IMR-90 (cell line): Measurements from ENCODE around the gene PYGM. TPM values are rescaled to one million over a fixed set of nuclear protein-coding genes. Genes with fewer than 3 reads are reported as not detected.

Experiments used
- ATAC-seq: fragments of 200-7000 bp; cut with Tn5 transposase; 2 replicates; pipeline ENCODE4 v1.9.1; 2020; ENCODE audit warnings: low read depth, mild to moderate bottlenecking, moderate library complexity
- BruUV-seq: library from RNA; stranded (reverse); fragments of 400-500 nt; replicated peaks from 2 replicates; lab custom pipeline; 2021; lab: Mats Ljungman, UMichigan
- CTCF ChIA-PET: fragments of 300-600 bp; formaldehyde crosslinking; extraction: SDS; loops from one replicate; lab custom pipeline; 2021; ENCODE audit warnings: antibody characterized with exemption; lab: Yijun Ruan, JAX
- POLR2A ChIA-PET: fragments of 300-600 bp; sonication (Branson Sonifier 250); formaldehyde crosslinking; loops from one replicate; lab custom pipeline; 2022; ENCODE audit warnings: antibody characterized with exemption; ENCODE audit not compliant: unreplicated experiment; lab: Charles Lee
- DNase-seq: peaks from one replicate; pipeline ENCODE4 v3.0.0; 2013
- H2AFZ ChIP-seq: replicated peaks from 2 replicates; pipeline ENCODE3; 2013; ENCODE audit warnings: low read length, mild to moderate bottlenecking; ENCODE audit not compliant: poor library complexity
- H2AK5ac ChIP-seq: 2 replicates; pipeline ENCODE4 v1.6.1; 2013; ENCODE audit warnings: low read depth, low read length, inconsistent platforms
- H2AK9ac ChIP-seq: replicated peaks from 2 replicates; pipeline ENCODE3; 2013; ENCODE audit warnings: mild to moderate bottlenecking, low read depth, low read length, moderate library complexity; ENCODE audit not compliant: poor library complexity
- H2BK120ac ChIP-seq: 2 replicates; pipeline ENCODE4 v1.6.1; 2013; ENCODE audit warnings: low read depth, low read length, inconsistent platforms
- H2BK15ac ChIP-seq: 3 replicates; pipeline ENCODE4 v1.6.1; 2013; ENCODE audit warnings: low read depth, low read length, inconsistent platforms
- H2BK20ac ChIP-seq: 2 replicates; pipeline ENCODE4 v1.6.1; 2013; ENCODE audit warnings: low read depth, mild to moderate bottlenecking, inconsistent platforms, low read length, moderate library complexity
- H2BK5ac ChIP-seq: 2 replicates; pipeline ENCODE4 v1.6.1; 2013; ENCODE audit warnings: mild to moderate bottlenecking, low read depth, low read length, inconsistent platforms; ENCODE audit not compliant: poor library complexity, severe bottlenecking
- H3K14ac ChIP-seq: replicated peaks from 2 replicates; pipeline ENCODE4 v1.6.1; 2013; ENCODE audit warnings: low read depth, low read length, inconsistent platforms
- H3K18ac ChIP-seq: 2 replicates; pipeline ENCODE4 v1.6.1; 2013; ENCODE audit warnings: low read depth, low read length, control low read depth
- H3K23ac ChIP-seq: 2 replicates; pipeline ENCODE4 v1.6.1; 2013; ENCODE audit warnings: low read depth, low read length, inconsistent platforms
- H3K27ac ChIP-seq: 2 replicates; pipeline ENCODE4 v1.5.1; 2013; ENCODE audit warnings: mild to moderate bottlenecking, control low read depth, low read length; ENCODE audit not compliant: insufficient read depth
- H3K27me3 ChIP-seq: 2 replicates; pipeline ENCODE4 v1.6.1; 2013; ENCODE audit warnings: low read length; ENCODE audit not compliant: control insufficient read depth, insufficient read depth
- H3K36me3 ChIP-seq: 2 replicates; pipeline ENCODE4 v1.6.1; 2013; ENCODE audit warnings: low read length, mixed read lengths; ENCODE audit not compliant: control insufficient read depth, insufficient read depth
- H3K4ac ChIP-seq: 2 replicates; pipeline ENCODE4 v1.6.1; 2013; ENCODE audit warnings: low read depth, low read length, inconsistent platforms
- H3K4me1 ChIP-seq: 2 replicates; pipeline ENCODE4 v1.6.1; 2013; ENCODE audit warnings: low read length, mixed read lengths; ENCODE audit not compliant: control insufficient read depth, insufficient read depth
- H3K4me2 ChIP-seq: 2 replicates; pipeline ENCODE4 v1.6.1; 2013; ENCODE audit warnings: low read depth, mild to moderate bottlenecking, control low read depth, low read length, moderate library complexity
- H3K4me3 ChIP-seq: 2 replicates; pipeline ENCODE4 v1.5.1; 2013; ENCODE audit warnings: low read depth, mild to moderate bottlenecking, control low read depth, low read length, moderate library complexity; ENCODE audit not compliant: insufficient read depth
- H3K56ac ChIP-seq: 2 replicates; pipeline ENCODE4 v1.6.1; 2013; ENCODE audit warnings: low read length, inconsistent platforms; ENCODE audit not compliant: insufficient read depth; ENCODE audit errors: extremely low read depth
- H3K79me1 ChIP-seq, 2 experiments: 2 replicates each; pipeline ENCODE4 v1.6.1; 2013; ENCODE audit warnings: low read length in 2 of 2, inconsistent platforms in 1 of 2, low read depth in 1 of 2
- H3K9ac ChIP-seq: 2 replicates; pipeline ENCODE4 v1.6.1; 2013; ENCODE audit warnings: low read depth, low read length, control low read depth
- H3K9me1 ChIP-seq: 2 replicates; pipeline ENCODE4 v1.6.1; 2013; ENCODE audit warnings: low read length, inconsistent platforms; ENCODE audit not compliant: insufficient read depth
- H3K9me3 ChIP-seq: 2 replicates; pipeline ENCODE4 v1.6.1; 2013; ENCODE audit warnings: low read length; ENCODE audit not compliant: control insufficient read depth, insufficient read depth
- H4K20me1 ChIP-seq: 2 replicates; pipeline ENCODE4 v1.6.1; 2013; ENCODE audit warnings: low read length, inconsistent platforms; ENCODE audit not compliant: insufficient read depth
- H4K5ac ChIP-seq: 2 replicates; pipeline ENCODE4 v1.6.1; 2013; ENCODE audit warnings: mild to moderate bottlenecking, low read depth, low read length, control low read depth
- H4K8ac ChIP-seq, 2 experiments: 2 replicates each; pipeline ENCODE4 v1.6.1; 2013; ENCODE audit warnings: low read depth in 2 of 2, low read length in 2 of 2, control low read depth in 1 of 2, inconsistent platforms in 1 of 2
- H4K91ac ChIP-seq: 2 replicates; pipeline ENCODE4 v1.6.1; 2013; ENCODE audit warnings: low read depth, low read length, inconsistent platforms; ENCODE audit not compliant: insufficient read depth
- CTCF ChIP-seq: conservative IDR thresholded peaks from 2 replicates; pipeline ENCODE4 v1.5.1; 2012; ENCODE audit warnings: mild to moderate bottlenecking, low read depth, low read length, improper control_type of control experiment
- NFE2L2 ChIP-seq: fragments of 150-350 bp; IDR thresholded peaks from 2 replicates; pipeline ENCODE4 v1.6.1; 2016; ENCODE audit warnings: low read depth, mild to moderate bottlenecking, low read length
- RAD21 ChIP-seq: IDR thresholded peaks from 2 replicates; pipeline ENCODE4 v1.6.1; 2012; ENCODE audit warnings: low read length, improper control_type of control experiment
- WGBS, 2 experiments: methylation state at CpG; one replicate each; pipeline versions ENCODE4 v1.1.5 to v1.1.7; 2013; ENCODE audit warnings: missing lambda C conversion rate in 2 of 2; ENCODE audit not compliant: insufficient read length in 1 of 2; ENCODE audit errors: extremely low coverage in 2 of 2; 5-methylcytosine and 5-hydroxymethylcytosine counted together
- dilution Hi-C: fragments of 300-500 bp; cut with HindIII; formaldehyde crosslinking; loops from one replicate; pipeline ENCODE4 v1.14.3; 2018; ENCODE audit warnings: low sequenced_read_pairs; ENCODE audit not compliant: unreplicated experiment
- in situ Hi-C: fragments of 300-500 bp; cut with MboI; formaldehyde crosslinking; loops from 3 replicates; pipeline ENCODE4 v1.14.3; 2019; ENCODE audit warnings: low sequenced_read_pairs, inconsistent platforms, mixed read lengths
- intact Hi-C: fragments of 100-400 bp; cut with micrococcal nuclease; formaldehyde crosslinking; loops from 2 replicates; pipeline ENCODE4 v1.10.0; 2022
- polyA plus RNA-seq, 3 experiments: library from polyadenylated mRNA; depleted of rRNA; stranded (reverse); fragments of >200 nt; gene quantifications; 2 replicates each; pipeline ENCODE4 v1.2.3, GENCODE V29; 2012; ENCODE audit warnings: low replicate concordance in 1 of 3
- total RNA-seq: library from RNA; depleted of rRNA; stranded (reverse); fragments of >200 nt; gene quantifications from 2 replicates; pipeline ENCODE4 v1.2.3, GENCODE V29; 2012
- TF ChIP-seq, protein P1 (sequence below): fragments of 150-350 bp; IDR thresholded peaks from 2 replicates; pipeline ENCODE4 v1.6.1; 2016; ENCODE audit warnings: low read depth, mild to moderate bottlenecking, low read length, moderate library complexity, borderline replicate concordance

PYGM gene
- total and polyA plus RNA-seq, 2 of the 4 experiments (the other 2 are of a cell fraction), result 0.18 to 0.21 TPM

DNA sequence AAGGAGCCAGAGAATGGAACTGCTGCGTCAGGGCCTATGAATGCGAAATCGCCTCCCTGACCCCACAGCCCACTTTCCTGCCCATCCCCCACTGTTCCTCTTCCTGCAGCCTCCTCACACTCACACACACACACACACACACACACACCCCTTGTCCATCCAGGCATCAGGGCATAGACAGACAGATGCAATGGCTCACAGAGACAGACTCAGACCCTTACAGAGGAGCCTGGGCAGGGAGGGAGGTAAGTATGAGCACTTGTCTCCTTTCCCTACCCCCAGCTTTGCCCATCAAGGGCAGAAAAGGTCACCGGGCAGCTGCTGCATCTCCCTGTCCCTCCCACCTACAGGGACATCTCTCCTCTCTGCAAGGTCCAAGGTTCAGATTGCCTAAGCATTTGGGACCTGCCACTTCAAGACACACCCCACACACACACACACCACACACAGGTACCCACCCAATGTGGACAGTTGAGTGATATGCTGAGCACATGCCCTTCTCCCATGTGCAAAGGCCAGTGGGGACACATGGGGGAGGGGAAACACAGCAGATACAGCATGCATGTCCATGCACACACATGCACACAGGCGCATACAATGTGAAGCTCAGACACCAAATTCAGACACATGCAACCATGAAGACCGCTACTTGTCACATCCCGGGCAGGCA, 34.8 kb downstream of the PYGM start:
- no peak for DNase-seq
- Histone ChIP-seq H3K36me3 (no peaks in the 10 kb centered on the region), H2BK15ac (no peak overlapping the region), H3K9me1 (no peaks in the 10 kb centered on the region), H2BK5ac (no peak overlapping the region), H2AK9ac (peak overlapping the region; percentile 28), H3K79me1 (no peaks in the 10 kb centered on the region), H3K27me3 (peaks cover 56% of the 10 kb centered on the region), H3K4ac (no peak overlapping the region), H3K14ac (no peak overlapping the region), H3K9ac (no peak overlapping the region), H4K8ac (no peak overlapping the region), H3K4me2 (no peak overlapping the region), H3K56ac (no peak overlapping the region), H4K91ac (no peak overlapping the region), H3K4me1 (no peaks in the 10 kb centered on the region), H3K9me3 (no peaks in the 10 kb centered on the region), H3K4me3 (no peak overlapping the region), H2BK120ac (no peak overlapping the region), H3K27ac (no peak overlapping the region), H4K20me1 (no peaks in the 10 kb centered on the region), H3K23ac (no peak overlapping the region), H2AFZ (no peak overlapping the region), H3K18ac (no peak overlapping the region), H2BK20ac (no peak overlapping the region), H2AK5ac (no peak overlapping the region), H4K5ac (no peak overlapping the region)
- dilution Hi-C loops, result no loop called here
- no peak for ATAC-seq
- TF ChIP-seq, protein P1, sequence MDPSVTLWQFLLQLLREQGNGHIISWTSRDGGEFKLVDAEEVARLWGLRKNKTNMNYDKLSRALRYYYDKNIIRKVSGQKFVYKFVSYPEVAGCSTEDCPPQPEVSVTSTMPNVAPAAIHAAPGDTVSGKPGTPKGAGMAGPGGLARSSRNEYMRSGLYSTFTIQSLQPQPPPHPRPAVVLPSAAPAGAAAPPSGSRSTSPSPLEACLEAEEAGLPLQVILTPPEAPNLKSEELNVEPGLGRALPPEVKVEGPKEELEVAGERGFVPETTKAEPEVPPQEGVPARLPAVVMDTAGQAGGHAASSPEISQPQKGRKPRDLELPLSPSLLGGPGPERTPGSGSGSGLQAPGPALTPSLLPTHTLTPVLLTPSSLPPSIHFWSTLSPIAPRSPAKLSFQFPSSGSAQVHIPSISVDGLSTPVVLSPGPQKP, result no peak
- no peak for TF ChIP-seq NFE2L2
- TF ChIP-seq CTCF, result no peak
- no peak for TF ChIP-seq RAD21
- intact Hi-C loops, result no loop called here
- no TSS peak for BruUV-seq
- CTCF ChIA-PET, result no interaction called here
- POLR2A ChIA-PET, result no interaction called here
- no CpG with 5 or more reads among the region's 7 CpGs for WGBS, 2 experiments
- in situ Hi-C loops, result no loop called here
